ENCODE measurements around the gene ZNF599.

The ZNF599 gene

DNA sequence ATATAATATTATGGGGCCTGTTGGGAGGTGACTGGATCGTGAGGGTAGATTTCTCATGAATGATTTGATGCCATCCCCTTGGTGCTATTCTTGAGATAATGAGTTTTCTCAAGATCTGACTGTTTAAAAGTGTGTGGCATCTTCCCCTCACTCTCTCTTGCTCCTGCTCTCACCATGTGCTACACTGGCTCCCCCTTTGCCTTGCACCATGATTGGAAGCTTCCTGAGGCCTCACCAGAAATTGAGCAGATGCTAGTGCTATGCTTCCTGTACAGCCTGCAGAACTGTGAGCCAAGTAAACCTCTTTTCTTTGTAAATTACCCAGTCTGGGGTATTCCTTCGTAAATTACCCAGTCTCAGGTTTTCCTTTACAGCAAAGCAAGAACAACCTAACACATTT, 1.8 kb upstream of the ZNF599 start:
- H3K27me3 Mint-ChIP-seq: no peaks in the 10 kb centered on the region
- no peak for ATAC-seq
- H3K27ac Mint-ChIP-seq: no peak overlapping the region
- no peak for DNase-seq
- no peak overlapping the region for H3K4me3 Mint-ChIP-seq
- peaks cover 0 to 8% of the 10 kb centered on the region in 2 donors for H3K9me3 Mint-ChIP-seq
- H3K4me1 Mint-ChIP-seq: peaks cover 15% of the 10 kb centered on the region

GRCh38 chr19:34773555-34773864, 495 bp upstream of the ZNF599 start:
- H3K9me3 Mint-ChIP-seq: peaks cover 0 to 8% of the 10 kb centered on the region in 2 donors
- no peaks in the 10 kb centered on the region for H3K27me3 Mint-ChIP-seq
- ATAC-seq (no peak), DNase-seq (no peak)
- no peak overlapping the region for H3K27ac Mint-ChIP-seq
- H3K4me3 Mint-ChIP-seq: peak overlapping the region; percentile 87 to 92
- H3K4me1 Mint-ChIP-seq: peaks cover 15% of the 10 kb centered on the region

DNA sequence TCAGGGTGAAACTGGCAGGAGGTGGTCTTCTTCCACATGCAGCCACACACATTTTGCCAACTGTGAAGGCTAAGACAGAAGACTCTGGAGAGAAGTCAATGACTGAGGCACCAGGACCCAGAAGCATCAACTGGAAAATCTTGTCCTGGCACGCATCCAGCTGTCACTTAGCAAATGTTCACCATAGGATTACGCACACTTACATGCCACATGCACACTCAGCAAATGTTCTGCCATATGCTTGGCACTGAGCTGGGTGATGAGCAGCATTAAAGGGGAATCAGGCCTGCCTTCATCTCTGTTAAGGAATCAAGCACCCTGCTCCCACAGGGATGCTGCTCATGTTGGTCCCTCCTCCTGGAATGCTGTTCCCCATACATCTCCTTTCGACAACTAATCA, 5.1 kb downstream of the ZNF599 start:
- H3K4me1 Mint-ChIP-seq: peaks cover 15% of the 10 kb centered on the region
- no peak overlapping the region for H3K27ac Mint-ChIP-seq
- no peak for ATAC-seq
- H3K4me3 Mint-ChIP-seq: no peak overlapping the region
- H3K9me3 Mint-ChIP-seq: peaks cover 22 to 23% of the 10 kb centered on the region in 2 donors
- no peaks in the 10 kb centered on the region for H3K27me3 Mint-ChIP-seq
- DNase-seq: no peak

- peaks cover 3% of the 10 kb centered on the region for H3K4me1 Mint-ChIP-seq
- H3K27me3 Mint-ChIP-seq: no peaks in the 10 kb centered on the region
- no peak overlapping the region for H3K27ac Mint-ChIP-seq
- ATAC-seq: no peak
- no peak for DNase-seq
- H3K4me3 Mint-ChIP-seq: no peak overlapping the region
- peaks cover 31 to 35% of the 10 kb centered on the region in 2 donors for H3K9me3 Mint-ChIP-seq
These were observed 6.6 kb downstream of the ZNF599 start for GRCh38 chr19:34766386-34766785.

DNA sequence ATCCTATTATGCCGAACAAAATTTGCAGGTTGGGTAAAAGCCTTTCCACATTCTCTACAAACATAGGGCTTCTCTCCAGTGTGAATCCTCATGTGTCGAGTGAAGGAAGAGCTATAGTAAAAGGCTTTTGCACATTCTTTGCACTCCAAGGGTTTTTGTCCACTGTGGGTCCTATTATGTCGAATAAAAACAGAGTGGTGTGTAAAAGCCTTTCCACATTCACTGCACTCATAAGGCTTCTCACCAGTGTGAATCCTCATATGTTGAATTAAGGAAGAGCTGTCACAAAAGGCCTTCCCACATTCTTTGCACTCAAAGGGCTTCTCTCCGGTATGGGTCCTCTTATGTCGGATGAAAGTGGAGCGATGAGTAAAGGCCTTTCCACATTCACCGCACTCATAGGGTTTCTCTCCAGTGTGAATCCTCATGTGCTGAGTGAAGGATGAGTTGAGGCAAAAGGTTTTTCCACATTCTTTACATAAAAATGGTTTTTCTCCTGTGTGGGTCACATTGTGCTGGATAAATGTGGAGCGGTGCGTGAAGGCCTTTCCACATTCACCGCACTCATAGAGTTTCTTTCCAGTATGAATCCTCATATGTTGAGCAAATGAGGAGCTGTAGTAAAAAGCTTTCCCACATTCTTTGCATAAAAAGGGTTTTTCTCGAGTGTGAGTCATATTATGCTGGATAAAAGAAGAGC, 13.6 kb downstream of the ZNF599 start:
- no peak for ATAC-seq
- H3K4me1 Mint-ChIP-seq: no peaks in the 10 kb centered on the region
- H3K4me3 Mint-ChIP-seq: no peak overlapping the region
- no peak for DNase-seq
- H3K9me3 Mint-ChIP-seq: peaks cover 64 to 65% of the 10 kb centered on the region in 2 donors
- no peaks in the 10 kb centered on the region for H3K27me3 Mint-ChIP-seq
- no peak overlapping the region for H3K27ac Mint-ChIP-seq

- Mint-ChIP-seq H3K4me3 (no peak overlapping the region), H3K27me3 (no peaks in the 10 kb centered on the region), H3K9me3 (peaks cover 63 to 69% of the 10 kb centered on the region in 2 donors), H3K4me1 (no peaks in the 10 kb centered on the region), H3K27ac (no peak overlapping the region)
- ATAC-seq (no peak), DNase-seq (no peak)
These were observed 15.6 kb downstream of the ZNF599 start for GRCh38 chr19:34757441-34757840.

DNA sequence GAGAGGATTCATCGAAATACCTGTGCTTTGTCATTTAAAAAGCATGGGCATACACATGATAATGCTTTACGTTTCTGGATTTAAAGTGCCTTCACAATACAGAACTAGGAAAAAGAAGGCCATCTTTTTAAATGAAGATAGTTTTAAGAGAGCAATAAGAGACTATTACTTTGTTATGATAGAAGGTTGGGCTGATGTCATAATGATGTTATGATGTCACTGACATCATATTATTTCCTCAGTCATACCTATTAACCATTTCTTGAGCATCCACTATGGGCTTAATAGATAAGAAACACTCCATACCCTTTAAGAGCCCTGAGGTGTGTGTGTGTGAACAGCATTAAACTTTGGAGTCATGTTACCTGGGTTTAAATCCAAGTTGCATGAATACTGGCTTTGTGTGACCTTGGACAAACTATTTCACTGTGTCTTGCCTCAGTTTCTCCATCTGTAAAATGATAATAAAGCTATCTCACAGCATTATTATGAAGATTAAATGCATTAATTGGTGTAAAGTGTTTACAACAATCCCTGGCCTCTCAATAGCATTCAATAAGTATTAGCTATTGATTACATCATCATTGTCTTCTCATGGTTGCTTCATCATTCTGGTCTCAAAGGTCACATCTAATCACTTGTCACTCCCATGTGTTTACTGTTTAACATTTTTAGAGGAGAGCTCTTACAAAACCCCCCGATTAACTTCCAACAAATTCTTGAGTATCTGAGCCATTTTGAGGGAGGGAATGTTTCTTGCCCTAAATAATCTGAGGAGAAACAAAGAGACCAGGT, 27.9 kb downstream of the ZNF599 start:
- Mint-ChIP-seq H3K27me3 (no peaks in the 10 kb centered on the region), H3K9me3 (peaks cover 54 to 71% of the 10 kb centered on the region in 2 donors), H3K27ac (no peak overlapping the region), H3K4me3 (no peak overlapping the region), H3K4me1 (no peaks in the 10 kb centered on the region)
- DNase-seq: no peak
- no peak for ATAC-seq

- DNase-seq (no peak), ATAC-seq (no peak)
- Mint-ChIP-seq H3K27ac (peak overlapping the region; percentile 98), H3K4me1 (peaks cover 26% of the 10 kb centered on the region), H3K27me3 (no peaks in the 10 kb centered on the region), H3K4me3 (peak overlapping the region; percentile 87 to 94), H3K9me3 (peaks cover 17 to 30% of the 10 kb centered on the region in 2 donors)
These were observed 38.4 kb downstream of the ZNF599 start for GRCh38 chr19:34734537-34735103.

DNA sequence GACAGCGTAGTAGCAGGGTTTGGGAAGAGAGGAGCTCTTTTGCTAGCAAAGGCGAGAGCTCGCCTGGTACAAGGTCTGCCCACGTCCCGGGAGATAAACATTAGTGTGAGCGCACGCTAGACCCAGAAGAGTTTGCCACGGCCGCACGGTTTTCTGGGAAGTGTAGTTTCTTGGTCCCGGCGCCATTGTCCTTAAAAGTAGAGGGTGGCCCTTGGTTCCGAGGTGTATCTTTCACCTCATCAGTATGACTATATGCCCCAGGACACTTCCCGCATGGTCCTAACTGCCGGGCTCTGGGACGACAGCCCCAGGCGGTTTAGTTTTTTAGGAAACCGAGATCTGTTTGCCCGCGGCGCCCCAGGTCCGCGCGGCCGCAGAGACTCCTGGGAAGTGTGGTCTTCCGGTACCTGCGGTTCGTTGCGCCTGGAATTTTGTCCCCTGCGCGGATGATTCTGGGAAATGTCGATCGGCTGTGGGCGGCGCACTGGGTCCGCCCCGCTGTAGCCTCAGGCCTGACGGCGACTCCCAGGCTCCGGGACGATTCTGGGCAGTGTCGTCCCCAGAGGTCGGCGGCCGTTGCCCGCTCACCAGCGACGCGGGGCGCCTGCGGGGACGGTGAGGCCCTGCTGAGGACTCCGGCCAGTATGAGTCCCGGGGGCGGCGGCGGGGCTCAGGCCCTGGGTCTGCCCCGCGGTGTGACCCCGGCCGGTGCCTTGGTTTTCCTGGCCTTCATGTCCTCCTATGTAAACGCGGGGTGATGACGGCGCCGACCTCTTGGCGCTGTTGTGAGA, 39.1 kb downstream of the ZNF599 start, which contains the start of gene ZNF181:
Gene ZNF181 (plus strand): TSS at position 498 of the 791 bp plus-strand sequence. CDS start 795 bp downstream, outside the sequence.
- Mint-ChIP-seq H3K4me1 (peaks cover 26% of the 10 kb centered on the region), H3K27me3 (no peaks in the 10 kb centered on the region), H3K4me3 (peak within 1 kb of the TSS; percentile 87 to 94), H3K27ac (peak within 1 kb of the TSS; percentile 98), H3K9me3 (peaks cover 10 to 23% of the 10 kb centered on the region in 2 donors)
- ATAC-seq (peak; percentile 87), DNase-seq (peak; percentile 77 to 84)

DNA sequence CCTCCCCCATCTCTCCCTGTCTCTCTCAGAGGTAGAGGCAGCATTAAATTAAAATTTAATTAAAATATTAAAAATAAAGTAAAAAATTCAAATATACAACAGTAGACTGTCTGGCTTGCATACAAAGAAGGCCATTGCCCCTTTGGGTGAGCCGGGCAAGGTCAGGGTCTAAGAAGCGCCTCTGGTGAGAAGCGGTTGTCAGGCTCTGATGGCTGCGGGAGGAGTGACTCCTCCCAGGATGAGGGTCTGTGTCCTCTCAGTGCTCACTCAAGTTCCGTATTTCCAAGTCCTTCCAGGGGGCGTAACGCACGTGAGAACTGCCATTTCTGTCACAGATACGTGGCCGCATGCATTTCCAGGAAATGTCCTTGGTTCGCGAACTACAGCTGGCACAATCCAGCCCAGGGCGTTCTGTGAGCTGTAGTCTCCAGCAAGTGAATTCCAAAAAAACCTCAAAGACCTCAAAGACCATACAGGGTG, 39.7 kb downstream of the ZNF599 start:
- Mint-ChIP-seq H3K27ac (peak overlapping the region; percentile 98), H3K27me3 (no peaks in the 10 kb centered on the region), H3K4me1 (peaks cover 26% of the 10 kb centered on the region), H3K9me3 (peaks cover 7 to 17% of the 10 kb centered on the region in 2 donors), H3K4me3 (peak overlapping the region; percentile 87 to 94)
- DNase-seq (no peak), ATAC-seq (peak; percentile 1)

- peak overlapping the region; percentile 16 to 90 for H3K27ac Mint-ChIP-seq
- peaks cover 7 to 11% of the 10 kb centered on the region in 2 donors for H3K9me3 Mint-ChIP-seq
These were observed 40.3 kb downstream of the ZNF599 start for GRCh38 chr19:34732612-34733211.

DNA sequence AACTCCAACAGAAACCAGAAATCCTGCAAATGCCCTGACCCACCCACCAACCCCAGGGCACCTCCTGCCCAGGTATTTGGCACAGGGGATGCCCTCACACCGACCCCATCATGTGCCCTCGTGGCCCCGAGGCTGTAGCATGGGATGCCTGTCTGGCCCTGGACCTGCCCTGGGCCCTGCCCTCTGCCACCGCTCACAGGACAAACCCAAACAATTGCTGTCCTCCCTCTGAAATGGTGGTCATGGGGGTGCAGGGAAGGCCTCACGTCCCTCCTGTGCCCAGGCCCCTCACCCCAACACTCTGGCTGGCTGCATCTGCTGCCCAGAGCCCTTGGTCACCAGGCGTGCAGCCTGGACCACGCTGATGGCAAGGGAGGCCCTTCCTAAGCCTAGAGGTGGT, 41.1 kb downstream of the ZNF599 start:
- no peak for DNase-seq
- Mint-ChIP-seq H3K4me1 (peaks cover 26% of the 10 kb centered on the region), H3K27ac (no peak overlapping the region), H3K4me3 (no peak overlapping the region), H3K9me3 (peaks cover 7 to 11% of the 10 kb centered on the region in 2 donors), H3K27me3 (no peaks in the 10 kb centered on the region)
- no peak for ATAC-seq

More at GRCh38 chr19:34732612-34733211, 40.3 kb downstream of the ZNF599 start:
- peaks cover 26% of the 10 kb centered on the region for H3K4me1 Mint-ChIP-seq
- H3K4me3 Mint-ChIP-seq: peak overlapping the region; percentile 78 to 94
- no peak for ATAC-seq
- DNase-seq: no peak
- no peaks in the 10 kb centered on the region for H3K27me3 Mint-ChIP-seq

- Mint-ChIP-seq H3K27me3 (peaks cover 7% of the 10 kb centered on the region), H3K4me3 (no peak overlapping the region), H3K4me1 (peaks cover 25% of the 10 kb centered on the region), H3K9me3 (peaks cover 7 to 9% of the 10 kb centered on the region in 2 donors), H3K27ac (peak overlapping the region in 1 of 2 donors; percentile 5)
- no peak for DNase-seq
- no peak for ATAC-seq
These were observed 41.8 kb downstream of the ZNF599 start for GRCh38 chr19:34731019-34731829.

GRCh38 chr19:34725400-34725799, 47.6 kb downstream of the ZNF599 start:
- H3K27ac Mint-ChIP-seq: no peak overlapping the region
- H3K27me3 Mint-ChIP-seq: peaks cover 34% of the 10 kb centered on the region
- ATAC-seq (no peak), DNase-seq (no peak)
- H3K4me1 Mint-ChIP-seq: no peaks in the 10 kb centered on the region
- H3K4me3 Mint-ChIP-seq: no peak overlapping the region
- no peaks in the 10 kb centered on the region for H3K9me3 Mint-ChIP-seq

All from stimulated activated naive CD8-positive, alpha-beta T cell treated with anti-CD3 and anti-CD28 coated beads, Interleukin-15, amount 100 ng/mL, for 72 hours (primary cell).